ENCODE data around the gene F8A2. TPM values are rescaled to one million over a fixed set of nuclear protein-coding genes. Genes with fewer than 3 reads are reported as not detected.

Gene F8A2
- total and polyA plus RNA-seq, 2 of the 4 experiments (the other 2 are of a cell fraction) = not detected

DNA sequence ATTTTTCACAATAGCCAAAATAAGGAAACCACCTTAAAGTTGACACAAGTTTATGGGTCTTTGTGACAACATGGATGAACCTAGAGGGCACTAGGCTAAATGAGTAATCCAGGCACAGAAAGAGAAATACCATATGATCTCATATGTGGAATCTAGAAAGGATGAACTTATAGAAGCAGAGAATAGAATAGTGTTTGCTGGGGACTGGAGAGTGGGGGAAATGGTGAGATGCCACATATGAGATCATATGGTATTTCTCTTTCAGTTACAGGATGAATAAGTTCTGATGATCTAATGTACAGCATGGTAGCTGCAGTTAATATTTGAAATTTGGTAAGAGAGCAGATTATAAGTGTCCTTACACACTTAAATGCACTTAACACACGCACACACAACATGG, 35.9 kb downstream of the F8A2 start:
- Histone ChIP-seq H2AFZ (replicated peaks; ENCODE audit: low read length, poor library complexity) (no peak overlapping the region), H3K9ac (ENCODE audit: low read depth, low read length) (no peak overlapping the region), H3K56ac (ENCODE audit: extremely low read depth, insufficient read depth, low read length) (no peak overlapping the region), H3K27me3 (ENCODE audit: control insufficient read depth, insufficient read depth, low read length) (no peaks in the 10 kb centered on the region), H3K9me1 (ENCODE audit: insufficient read depth, low read length) (no peaks in the 10 kb centered on the region), H3K4me1 (ENCODE audit: control insufficient read depth, insufficient read depth, low read length) (no peaks in the 10 kb centered on the region), H3K4me2 (ENCODE audit: low read depth, low read length) (no peak overlapping the region), H2BK5ac (ENCODE audit: low read depth, low read length, poor library complexity, severe bottlenecking) (no peak overlapping the region), H2BK15ac (ENCODE audit: low read depth, low read length) (no peak overlapping the region), H4K20me1 (ENCODE audit: insufficient read depth, low read length) (no peaks in the 10 kb centered on the region), H2BK120ac (ENCODE audit: low read depth, low read length) (no peak overlapping the region), H3K4ac (ENCODE audit: low read depth, low read length) (no peak overlapping the region), H4K8ac (ENCODE audit: low read depth in 2 of 2, low read length in 2 of 2) (no peak overlapping the region), H3K79me1 (ENCODE audit: low read depth in 1 of 2, low read length in 2 of 2) (no peaks in the 10 kb centered on the region), H3K18ac (ENCODE audit: low read depth, low read length) (no peak overlapping the region), H3K4me3 (ENCODE audit: insufficient read depth, low read depth, low read length) (no peak overlapping the region), H4K91ac (ENCODE audit: insufficient read depth, low read depth, low read length) (no peak overlapping the region), H2AK9ac (replicated peaks; ENCODE audit: low read depth, low read length, poor library complexity) (no peak overlapping the region), H2AK5ac (ENCODE audit: low read depth, low read length) (no peak overlapping the region), H2BK20ac (ENCODE audit: low read depth, low read length) (no peak overlapping the region), H4K5ac (ENCODE audit: low read depth, low read length) (no peak overlapping the region), H3K23ac (ENCODE audit: low read depth, low read length) (no peak overlapping the region), H3K36me3 (ENCODE audit: control insufficient read depth, insufficient read depth, low read length) (no peaks in the 10 kb centered on the region), H3K27ac (ENCODE audit: insufficient read depth, low read length) (no peak overlapping the region), H3K14ac (replicated peaks; ENCODE audit: low read depth, low read length) (no peak overlapping the region), H3K9me3 (ENCODE audit: control insufficient read depth, insufficient read depth, low read length) (no peaks in the 10 kb centered on the region)
- WGBS, 2 experiments (ENCODE audit: extremely low coverage in 2 of 2, insufficient read length in 1 of 2) = no CpG with 5 or more reads among the region's 1 CpG
- ChIA-PET POLR2A (ENCODE audit: unreplicated experiment) (no interaction called here), CTCF (no interaction called here)
- ATAC-seq (ENCODE audit: low read depth) = no peak
- no peak for TF ChIP-seq RAD21 (IDR thresholded peaks at IDR 0.05; ENCODE audit: low read length)
- TF ChIP-seq RFX5 (IDR thresholded peaks at IDR 0.05; ENCODE audit: low read depth, low read length) = no peak
- no peak for TF ChIP-seq CHD1 (IDR thresholded peaks at IDR 0.05; ENCODE audit: low read depth, low read length)
- TF ChIP-seq CEBPB (IDR thresholded peaks at IDR 0.05; ENCODE audit: low read depth, low read length) = no peak
- TF ChIP-seq, protein P1, sequence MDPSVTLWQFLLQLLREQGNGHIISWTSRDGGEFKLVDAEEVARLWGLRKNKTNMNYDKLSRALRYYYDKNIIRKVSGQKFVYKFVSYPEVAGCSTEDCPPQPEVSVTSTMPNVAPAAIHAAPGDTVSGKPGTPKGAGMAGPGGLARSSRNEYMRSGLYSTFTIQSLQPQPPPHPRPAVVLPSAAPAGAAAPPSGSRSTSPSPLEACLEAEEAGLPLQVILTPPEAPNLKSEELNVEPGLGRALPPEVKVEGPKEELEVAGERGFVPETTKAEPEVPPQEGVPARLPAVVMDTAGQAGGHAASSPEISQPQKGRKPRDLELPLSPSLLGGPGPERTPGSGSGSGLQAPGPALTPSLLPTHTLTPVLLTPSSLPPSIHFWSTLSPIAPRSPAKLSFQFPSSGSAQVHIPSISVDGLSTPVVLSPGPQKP (IDR thresholded peaks at IDR 0.05; ENCODE audit: borderline replicate concordance, low read depth, low read length) = no peak
- no peak for TF ChIP-seq MAZ (IDR thresholded peaks at IDR 0.05; ENCODE audit: borderline replicate concordance, low read depth, low read length)
- TF ChIP-seq FOS (IDR thresholded peaks at IDR 0.05; ENCODE audit: low read depth, low read length) = no peak
- no peak for TF ChIP-seq BHLHE40 (IDR thresholded peaks at IDR 0.05; ENCODE audit: low read depth, low read length)
- TF ChIP-seq RCOR1 (IDR thresholded peaks at IDR 0.05; ENCODE audit: insufficient replicate concordance, low read length) = no peak
- no peak for TF ChIP-seq MAFK (IDR thresholded peaks at IDR 0.05; ENCODE audit: low read depth, low read length)
- no peak for TF ChIP-seq MXI1 (IDR thresholded peaks at IDR 0.05; ENCODE audit: borderline replicate concordance, low read depth, low read length)
- no peak for TF ChIP-seq POLR2A (IDR thresholded peaks at IDR 0.05; ENCODE audit: low read depth, low read length)
- TF ChIP-seq, protein P2, sequence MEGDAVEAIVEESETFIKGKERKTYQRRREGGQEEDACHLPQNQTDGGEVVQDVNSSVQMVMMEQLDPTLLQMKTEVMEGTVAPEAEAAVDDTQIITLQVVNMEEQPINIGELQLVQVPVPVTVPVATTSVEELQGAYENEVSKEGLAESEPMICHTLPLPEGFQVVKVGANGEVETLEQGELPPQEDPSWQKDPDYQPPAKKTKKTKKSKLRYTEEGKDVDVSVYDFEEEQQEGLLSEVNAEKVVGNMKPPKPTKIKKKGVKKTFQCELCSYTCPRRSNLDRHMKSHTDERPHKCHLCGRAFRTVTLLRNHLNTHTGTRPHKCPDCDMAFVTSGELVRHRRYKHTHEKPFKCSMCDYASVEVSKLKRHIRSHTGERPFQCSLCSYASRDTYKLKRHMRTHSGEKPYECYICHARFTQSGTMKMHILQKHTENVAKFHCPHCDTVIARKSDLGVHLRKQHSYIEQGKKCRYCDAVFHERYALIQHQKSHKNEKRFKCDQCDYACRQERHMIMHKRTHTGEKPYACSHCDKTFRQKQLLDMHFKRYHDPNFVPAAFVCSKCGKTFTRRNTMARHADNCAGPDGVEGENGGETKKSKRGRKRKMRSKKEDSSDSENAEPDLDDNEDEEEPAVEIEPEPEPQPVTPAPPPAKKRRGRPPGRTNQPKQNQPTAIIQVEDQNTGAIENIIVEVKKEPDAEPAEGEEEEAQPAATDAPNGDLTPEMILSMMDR (conservative IDR thresholded peaks at IDR 0.05; ENCODE audit: low read depth, low read length) = no peak
- DNase-seq = no peak
- in situ Hi-C loops (cut with MboI; ENCODE audit: low sequenced_read_pairs) (no loop called here), dilution Hi-C loops (cut with HindIII; ENCODE audit: low sequenced_read_pairs, unreplicated experiment) (no loop called here), intact Hi-C loops (cut with micrococcal nuclease) (no loop called here)
- BruUV-seq (replicated peaks) = no TSS peak

All from IMR-90 (cell line).